GM12875 (cell line): ENCODE data around the gene CD200R1.

Experiments
- H3K4me3 ChIP-seq: one replicate; pipeline ENCODE4 v1.5.1; 2011; ENCODE audit warnings: low read depth, low read length, control low read depth
- TF ChIP-seq, protein P1 (sequence below): IDR thresholded peaks from 2 replicates; pipeline ENCODE4 v1.5.1; 2011; ENCODE audit warnings: low read depth, mild to moderate bottlenecking, control low read depth, inconsistent platforms, low read length, moderate library complexity, borderline replicate concordance; ENCODE audit not compliant: insufficient read depth

The CD200R1 gene

DNA sequence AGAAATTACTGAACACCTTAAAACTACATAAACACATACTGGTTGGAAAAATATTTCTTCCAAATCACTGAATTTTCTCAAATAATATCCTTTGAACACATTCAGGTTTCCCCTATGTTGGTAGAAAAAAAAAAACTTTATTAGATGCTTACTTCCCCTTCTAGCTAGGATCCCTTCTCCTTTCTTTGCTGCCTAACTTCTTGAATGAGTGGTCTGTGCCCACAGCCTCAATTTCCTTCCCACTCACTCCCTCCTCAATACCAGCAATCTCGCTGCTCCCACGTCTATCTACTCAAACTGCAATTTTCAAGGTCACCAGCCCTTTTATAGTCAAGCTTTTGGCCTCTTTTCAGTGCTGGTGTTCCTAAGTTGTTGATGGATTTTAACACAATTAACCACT lies 8.3 kb downstream of the CD200R1 start:
- TF ChIP-seq, protein P1, sequence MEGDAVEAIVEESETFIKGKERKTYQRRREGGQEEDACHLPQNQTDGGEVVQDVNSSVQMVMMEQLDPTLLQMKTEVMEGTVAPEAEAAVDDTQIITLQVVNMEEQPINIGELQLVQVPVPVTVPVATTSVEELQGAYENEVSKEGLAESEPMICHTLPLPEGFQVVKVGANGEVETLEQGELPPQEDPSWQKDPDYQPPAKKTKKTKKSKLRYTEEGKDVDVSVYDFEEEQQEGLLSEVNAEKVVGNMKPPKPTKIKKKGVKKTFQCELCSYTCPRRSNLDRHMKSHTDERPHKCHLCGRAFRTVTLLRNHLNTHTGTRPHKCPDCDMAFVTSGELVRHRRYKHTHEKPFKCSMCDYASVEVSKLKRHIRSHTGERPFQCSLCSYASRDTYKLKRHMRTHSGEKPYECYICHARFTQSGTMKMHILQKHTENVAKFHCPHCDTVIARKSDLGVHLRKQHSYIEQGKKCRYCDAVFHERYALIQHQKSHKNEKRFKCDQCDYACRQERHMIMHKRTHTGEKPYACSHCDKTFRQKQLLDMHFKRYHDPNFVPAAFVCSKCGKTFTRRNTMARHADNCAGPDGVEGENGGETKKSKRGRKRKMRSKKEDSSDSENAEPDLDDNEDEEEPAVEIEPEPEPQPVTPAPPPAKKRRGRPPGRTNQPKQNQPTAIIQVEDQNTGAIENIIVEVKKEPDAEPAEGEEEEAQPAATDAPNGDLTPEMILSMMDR: no peak
- no peak overlapping the region for H3K4me3 ChIP-seq

DNA sequence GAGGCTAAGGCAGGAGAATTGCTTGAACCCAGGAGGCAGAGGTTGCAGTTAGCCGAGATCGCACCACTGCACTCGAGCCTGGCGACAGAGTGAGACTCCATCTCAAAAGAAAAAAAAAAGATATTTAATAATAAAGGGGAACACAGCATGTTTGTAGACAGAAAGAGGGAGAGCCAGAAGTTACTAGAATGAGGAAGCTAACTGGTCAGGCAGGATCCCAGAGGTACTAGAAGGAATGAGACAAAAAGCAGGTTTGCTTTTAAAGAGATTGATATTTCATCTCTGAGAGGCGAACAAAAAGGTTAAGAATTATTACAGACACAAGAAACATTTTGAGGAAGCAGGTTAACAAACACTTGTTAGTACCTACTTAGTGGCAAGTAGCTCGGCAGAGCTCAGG lies 9.2 kb downstream of the CD200R1 start:
- TF ChIP-seq, protein P1: no peak
- H3K4me3 ChIP-seq: no peak overlapping the region

DNA sequence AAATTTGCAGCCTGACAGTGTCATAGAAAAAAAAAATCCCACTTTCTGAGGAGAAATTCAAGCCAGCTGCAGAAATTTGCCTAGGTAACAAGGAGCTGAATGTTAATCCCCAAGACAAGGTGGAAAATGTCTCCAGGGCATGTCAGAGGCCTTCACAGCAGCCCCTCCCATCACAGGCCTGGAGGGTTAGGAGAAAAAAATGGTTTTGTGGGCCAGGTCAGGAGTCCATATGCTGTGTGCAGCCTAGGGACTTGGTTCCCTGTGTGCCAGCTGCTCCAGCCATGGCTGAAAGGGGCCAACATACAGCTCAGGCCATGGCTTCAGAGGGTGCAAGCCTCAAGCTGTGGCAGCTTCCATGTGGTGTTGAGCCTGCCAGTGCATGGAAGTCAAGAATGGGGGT lies 11.2 kb downstream of the CD200R1 start:
- H3K4me3 ChIP-seq: no peak overlapping the region
- TF ChIP-seq, protein P1: no peak

DNA sequence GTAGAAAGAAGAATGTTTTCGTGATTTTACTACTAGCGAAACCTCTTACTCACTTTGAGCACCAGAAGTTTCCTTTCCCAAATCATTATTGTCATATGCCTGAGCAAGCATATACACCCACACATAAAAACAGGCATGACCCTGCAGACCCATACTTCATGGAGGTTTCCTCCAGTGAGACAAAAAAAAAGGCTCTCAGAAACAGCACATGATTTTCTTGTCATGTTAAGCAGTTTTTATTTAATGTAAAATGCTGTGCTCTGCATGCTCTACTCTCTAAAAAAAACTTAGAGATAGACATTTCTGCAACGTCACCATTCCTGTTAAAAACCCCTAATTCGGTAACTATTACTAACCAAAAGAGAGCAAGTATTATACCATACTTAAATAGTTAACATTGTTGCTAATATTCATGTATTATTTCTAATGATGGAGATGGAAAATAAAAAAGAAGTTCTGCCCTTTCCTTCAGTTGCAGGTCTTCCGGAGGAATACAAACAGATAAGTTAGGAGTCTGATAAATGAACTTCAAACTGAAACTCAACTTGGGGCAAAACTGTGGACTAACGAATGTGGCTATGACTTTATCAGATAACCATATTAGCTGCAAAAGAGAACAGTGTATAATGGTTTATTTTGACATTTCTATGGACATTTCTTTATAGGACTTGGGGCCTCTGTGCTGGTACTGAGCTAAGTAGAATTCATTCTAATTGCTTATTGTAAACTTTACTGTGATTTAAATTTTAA lies 15.9 kb downstream of the CD200R1 start:
- H3K4me3 ChIP-seq: no peak overlapping the region
- TF ChIP-seq, protein P1: no peak

DNA sequence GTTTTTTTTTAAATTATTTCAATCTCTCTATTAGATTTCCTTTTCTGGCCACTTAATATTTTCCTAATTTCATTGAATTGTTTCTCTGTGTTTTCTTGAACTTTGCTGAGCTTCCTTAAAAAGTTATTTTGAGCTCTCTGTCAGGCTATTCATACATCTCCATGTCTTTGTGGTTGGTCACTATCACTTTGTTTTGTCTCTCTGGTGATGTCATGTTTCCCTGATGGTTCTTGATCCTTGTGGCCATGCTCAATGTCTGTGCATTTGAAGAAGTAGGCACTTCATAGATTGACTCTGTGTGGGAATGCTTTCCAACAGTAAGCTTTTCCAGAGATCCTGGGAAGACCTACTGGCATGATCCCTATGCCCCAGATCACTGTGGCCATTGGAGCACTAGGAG lies 18.6 kb downstream of the CD200R1 start:
- TF ChIP-seq, protein P1: no peak
- H3K4me3 ChIP-seq: no peak overlapping the region

DNA sequence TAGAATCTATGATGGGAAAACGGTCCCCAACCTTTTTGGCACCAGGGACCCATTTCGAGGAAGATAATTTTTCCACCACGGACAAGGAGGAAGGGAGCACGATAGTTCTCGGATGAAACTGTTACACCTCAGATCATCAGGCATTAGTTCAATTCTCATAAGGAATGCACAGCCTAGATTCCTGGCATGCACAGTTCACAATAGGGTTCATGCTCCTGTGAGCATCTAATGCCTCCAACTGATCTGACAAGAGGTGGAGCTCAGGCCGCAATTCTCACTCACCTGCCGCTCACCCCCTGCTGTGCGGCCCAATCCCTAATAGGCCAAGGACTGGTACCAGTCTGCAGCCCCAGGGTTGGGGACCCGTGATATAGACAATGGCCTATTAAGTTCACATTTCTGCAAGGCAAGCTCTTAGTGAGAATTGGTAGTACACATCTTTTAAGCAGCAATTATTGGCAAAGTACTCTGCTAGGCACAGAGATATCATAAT lies 26.5 kb downstream of the CD200R1 start:
- TF ChIP-seq, protein P1: no peak
- no peak overlapping the region for H3K4me3 ChIP-seq
